HL-60 (cell line): ENCODE data around the gene SAPCD2.

Experiments
- GABPA ChIP-seq: IDR thresholded peaks from 2 replicates; pipeline ENCODE4 v1.6.1; 2012; ENCODE audit warnings: low read depth
- POLR2AphosphoS5 ChIP-seq: IDR thresholded peaks from 2 replicates; pipeline ENCODE4 v1.6.1; 2012; ENCODE audit warnings: low read depth
- TF ChIP-seq, protein P1 (sequence below): IDR thresholded peaks from one replicate; pipeline ENCODE4 v1.5.1; 2011; ENCODE audit warnings: low read length, control low read depth, inconsistent platforms; ENCODE audit not compliant: insufficient read depth

DNA sequence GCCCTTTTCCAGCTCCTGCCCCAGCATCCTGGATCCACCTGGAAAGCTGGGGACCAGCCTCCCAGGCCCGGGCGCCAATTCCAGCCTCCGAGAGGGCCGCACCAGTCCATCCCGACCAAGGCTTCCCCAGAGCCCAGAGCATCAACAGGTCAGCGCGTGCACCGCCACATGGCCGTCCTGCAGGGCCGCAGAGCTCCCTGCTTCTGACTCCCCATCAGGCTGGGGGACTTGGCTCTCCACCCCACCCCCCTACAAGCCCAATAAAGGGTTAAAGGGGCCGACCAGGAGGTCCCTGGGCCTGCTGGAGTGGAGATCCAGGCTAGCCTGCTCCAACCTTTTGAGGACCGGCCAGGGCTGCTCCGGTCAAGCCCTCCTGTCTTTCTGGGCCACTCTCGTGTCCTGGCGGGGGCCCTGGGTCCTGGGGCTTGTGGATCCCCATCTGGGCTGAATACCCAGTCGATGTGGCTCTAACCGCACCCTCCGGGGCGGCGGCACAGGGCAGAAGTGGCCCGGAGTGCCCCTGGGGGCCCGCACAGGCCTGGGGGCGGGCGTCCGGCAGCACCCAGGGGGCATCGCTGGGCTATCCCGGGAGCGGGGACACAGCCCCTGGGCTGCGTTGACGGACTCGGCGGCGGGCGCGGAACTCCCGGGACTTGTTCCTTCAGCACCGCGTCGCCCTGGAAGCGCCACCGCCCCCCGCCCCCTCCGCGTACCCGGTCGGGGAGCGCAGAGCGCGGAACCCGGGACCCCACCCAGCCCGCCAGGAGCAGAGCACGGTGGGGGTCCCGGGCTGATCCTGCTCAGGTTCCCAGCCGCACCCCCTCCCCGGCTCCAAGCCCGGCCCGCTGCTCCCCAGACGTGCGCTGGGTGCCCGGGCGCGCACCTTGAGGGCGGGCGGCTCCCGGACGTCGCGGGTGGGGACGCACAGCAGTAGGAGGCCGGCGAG, 17.1 kb downstream of the SAPCD2 start:
- TF ChIP-seq, protein P1, sequence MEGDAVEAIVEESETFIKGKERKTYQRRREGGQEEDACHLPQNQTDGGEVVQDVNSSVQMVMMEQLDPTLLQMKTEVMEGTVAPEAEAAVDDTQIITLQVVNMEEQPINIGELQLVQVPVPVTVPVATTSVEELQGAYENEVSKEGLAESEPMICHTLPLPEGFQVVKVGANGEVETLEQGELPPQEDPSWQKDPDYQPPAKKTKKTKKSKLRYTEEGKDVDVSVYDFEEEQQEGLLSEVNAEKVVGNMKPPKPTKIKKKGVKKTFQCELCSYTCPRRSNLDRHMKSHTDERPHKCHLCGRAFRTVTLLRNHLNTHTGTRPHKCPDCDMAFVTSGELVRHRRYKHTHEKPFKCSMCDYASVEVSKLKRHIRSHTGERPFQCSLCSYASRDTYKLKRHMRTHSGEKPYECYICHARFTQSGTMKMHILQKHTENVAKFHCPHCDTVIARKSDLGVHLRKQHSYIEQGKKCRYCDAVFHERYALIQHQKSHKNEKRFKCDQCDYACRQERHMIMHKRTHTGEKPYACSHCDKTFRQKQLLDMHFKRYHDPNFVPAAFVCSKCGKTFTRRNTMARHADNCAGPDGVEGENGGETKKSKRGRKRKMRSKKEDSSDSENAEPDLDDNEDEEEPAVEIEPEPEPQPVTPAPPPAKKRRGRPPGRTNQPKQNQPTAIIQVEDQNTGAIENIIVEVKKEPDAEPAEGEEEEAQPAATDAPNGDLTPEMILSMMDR: no peak
- TF ChIP-seq POLR2AphosphoS5: no peak
- TF ChIP-seq GABPA: no peak
